HepG2 (cell line): ENCODE data around the gene ATP9A. TPM values are rescaled to one million over a fixed set of nuclear protein-coding genes. Genes with fewer than 3 reads are reported as not detected.

Experiments
- BHLHE40 ChIP-seq: IDR thresholded peaks from 2 replicates; pipeline ENCODE4 v1.6.1; 2011; ENCODE audit warnings: low read length, improper control_type of control experiment
- CAMTA2 ChIP-seq: sonication (generic); formaldehyde crosslinking; IDR thresholded peaks from 2 replicates; pipeline ENCODE4 v1.4.0; 2020; ENCODE audit warnings: mild to moderate bottlenecking, missing genetic modification reagents, borderline replicate concordance
- DPF2 ChIP-seq: sonication (generic); formaldehyde crosslinking; IDR thresholded peaks from 2 replicates; pipeline ENCODE4 v1.4.0; 2020; ENCODE audit warnings: mild to moderate bottlenecking, low read depth, missing genetic modification reagents, borderline replicate concordance
- HCFC1 ChIP-seq: fragments of 150-350 bp; IDR thresholded peaks from 2 replicates; pipeline ENCODE4 v1.6.1; 2014; ENCODE audit warnings: low read depth, low read length
- HNRNPK ChIP-seq: fragments of 200-400 bp; formaldehyde crosslinking; IDR thresholded peaks from 2 replicates; pipeline ENCODE4 v1.6.1; 2018; ENCODE audit warnings: low read length, low read depth, moderate library complexity, mild to moderate bottlenecking; ENCODE audit not compliant: poor library complexity, severe bottlenecking
- NFE2 ChIP-seq: sonication (generic); formaldehyde crosslinking; IDR thresholded peaks from 2 replicates; pipeline ENCODE4 v1.4.0; 2020; ENCODE audit warnings: missing genetic modification reagents
- PAWR ChIP-seq: sonication (generic); formaldehyde crosslinking; IDR thresholded peaks from 2 replicates; pipeline ENCODE4 v1.4.0; 2020; ENCODE audit warnings: missing genetic modification reagents, mild to moderate bottlenecking, borderline replicate concordance
- POGZ ChIP-seq: sonication (generic); formaldehyde crosslinking; IDR thresholded peaks from 2 replicates; pipeline ENCODE4 v1.4.0; 2020; ENCODE audit warnings: mild to moderate bottlenecking, missing genetic modification reagents
- SALL1 ChIP-seq: sonication (generic); formaldehyde crosslinking; IDR thresholded peaks from 2 replicates; pipeline ENCODE4 v1.8.0; 2022; ENCODE audit warnings: mild to moderate bottlenecking, missing genetic modification reagents
- THAP11 ChIP-seq: IDR thresholded peaks from 2 replicates; pipeline ENCODE4 v1.6.1; 2016; ENCODE audit warnings: missing biosample characterization, missing genetic modification reagents
- ZFY ChIP-seq: sonication (generic); formaldehyde crosslinking; IDR thresholded peaks from 2 replicates; pipeline ENCODE4 v1.4.0; 2020; ENCODE audit warnings: missing genetic modification reagents
- ZNF143 ChIP-seq: sonication (generic); formaldehyde crosslinking; IDR thresholded peaks from 2 replicates; pipeline ENCODE4 v1.4.0; 2020; ENCODE audit warnings: missing genetic modification reagents
- ZNF350 ChIP-seq: sonication (generic); formaldehyde crosslinking; IDR thresholded peaks from 2 replicates; pipeline ENCODE4 v1.4.0; 2020; ENCODE audit warnings: mild to moderate bottlenecking, low read depth, missing genetic modification reagents, borderline replicate concordance
- ZNF501 ChIP-seq: sonication (generic); formaldehyde crosslinking; IDR thresholded peaks from 2 replicates; pipeline ENCODE4 v1.5.1; 2020; ENCODE audit warnings: mild to moderate bottlenecking, moderate library complexity, missing genetic modification reagents
- ZNF629 ChIP-seq: sonication (generic); formaldehyde crosslinking; conservative IDR thresholded peaks from 2 replicates; pipeline ENCODE4 v1.5.0; 2020; ENCODE audit warnings: missing genetic modification reagents
- ZNF709 ChIP-seq: sonication (generic); formaldehyde crosslinking; IDR thresholded peaks from 2 replicates; pipeline ENCODE4 v1.5.0; 2020; ENCODE audit warnings: mild to moderate bottlenecking, missing genetic modification reagents
- ZNF777 ChIP-seq: sonication (generic); formaldehyde crosslinking; IDR thresholded peaks from 2 replicates; pipeline ENCODE4 v1.4.0; 2020; ENCODE audit warnings: missing genetic modification reagents
- ZNF790 ChIP-seq: sonication (generic); formaldehyde crosslinking; IDR thresholded peaks from 2 replicates; pipeline ENCODE4 v1.8.0; 2022; ENCODE audit warnings: missing genetic modification reagents, mild to moderate bottlenecking, borderline replicate concordance
- ZZZ3 ChIP-seq: sonication (generic); formaldehyde crosslinking; IDR thresholded peaks from 2 replicates; pipeline ENCODE4 v1.4.0; 2020; ENCODE audit warnings: missing genetic modification reagents, mild to moderate bottlenecking, borderline replicate concordance
- polyA plus RNA-seq, 8 experiments: library from polyadenylated mRNA; depleted of rRNA in 3 of 8; stranded (reverse) in 7 of 8; unstranded in 1 of 8; fragments of >200 nt; fragmentation: Illumina TruSeq in 4 of 8; extraction: Trizol in 4 of 8; gene quantifications; 2 replicates each; pipeline versions ENCODE4 v1.2.1 to v1.2.3, GENCODE V29; 2011 to 2016; ENCODE audit warnings: low read depth in 4 of 8, missing spikeins in 1 of 8, mixed read lengths in 1 of 8; ENCODE audit not compliant: insufficient read depth in 1 of 8
- total RNA-seq, 5 experiments: library from RNA; depleted of rRNA; stranded (reverse); fragments of >200 nt; fragmentation: Illumina TruSeq; extraction: Trizol; gene quantifications; 2 replicates each; pipeline ENCODE4 v1.2.3, GENCODE V29; 2016; ENCODE audit warnings: low read depth in 1 of 5
- TF ChIP-seq, protein P1 (sequence below): sonication (generic); formaldehyde crosslinking; IDR thresholded peaks from 2 replicates; pipeline ENCODE4 v1.5.0; 2020; ENCODE audit warnings: mild to moderate bottlenecking, missing genetic modification reagents, borderline replicate concordance
- TF ChIP-seq, protein P2 (sequence below): sonication (generic); formaldehyde crosslinking; IDR thresholded peaks from 2 replicates; pipeline ENCODE4 v1.5.0; 2020; ENCODE audit warnings: missing genetic modification reagents
- TF ChIP-seq, protein P3 (sequence below): IDR thresholded peaks from 2 replicates; pipeline ENCODE4 v1.6.1; 2016; ENCODE audit warnings: control low read depth
- TF ChIP-seq, protein P4 (sequence below): IDR thresholded peaks from 2 replicates; pipeline ENCODE4 v1.6.1; 2012; ENCODE audit warnings: inconsistent platforms
- TF ChIP-seq, protein P5 (sequence below): sonication (generic); formaldehyde crosslinking; IDR thresholded peaks from 2 replicates; pipeline ENCODE4 v1.8.1; 2023; ENCODE audit warnings: mild to moderate bottlenecking, missing genetic modification reagents

Gene ATP9A
- total and polyA plus RNA-seq, 2 of the 13 experiments (the other 11 are each of a cell fraction or from before 2014, with no cell fraction given): 11.8 to 18.5 TPM

DNA sequence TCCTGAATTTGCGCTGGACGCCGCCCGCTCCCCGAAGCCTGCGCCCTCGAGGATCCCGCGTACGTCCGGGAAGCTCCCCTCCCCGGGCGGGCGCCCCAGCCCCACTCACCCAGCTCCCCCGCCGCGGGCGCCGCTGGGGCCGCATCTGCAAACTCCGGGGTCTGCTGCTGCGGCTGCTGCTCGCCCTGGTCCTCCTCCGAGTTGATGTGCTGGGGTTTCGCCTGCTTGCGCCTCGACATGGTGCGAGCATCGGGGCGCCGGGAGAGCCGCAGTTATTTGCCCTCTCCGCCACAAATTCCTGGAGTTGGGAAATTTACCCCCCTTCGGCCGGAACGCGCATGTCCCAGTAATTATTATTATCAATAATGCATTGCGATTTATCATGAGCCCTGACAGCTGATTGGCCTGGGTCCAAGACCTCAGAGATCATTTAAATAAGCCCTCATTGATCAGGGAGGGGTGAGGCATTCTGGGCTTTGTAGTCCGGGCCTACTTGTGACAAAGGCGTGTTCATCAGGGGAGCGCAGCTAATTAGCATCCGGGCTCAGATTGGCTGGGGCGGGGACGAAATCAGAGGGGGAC, 34.1 kb upstream of the ATP9A start, which contains the start of gene SALL4 (continued):
- TF ChIP-seq, protein P1, sequence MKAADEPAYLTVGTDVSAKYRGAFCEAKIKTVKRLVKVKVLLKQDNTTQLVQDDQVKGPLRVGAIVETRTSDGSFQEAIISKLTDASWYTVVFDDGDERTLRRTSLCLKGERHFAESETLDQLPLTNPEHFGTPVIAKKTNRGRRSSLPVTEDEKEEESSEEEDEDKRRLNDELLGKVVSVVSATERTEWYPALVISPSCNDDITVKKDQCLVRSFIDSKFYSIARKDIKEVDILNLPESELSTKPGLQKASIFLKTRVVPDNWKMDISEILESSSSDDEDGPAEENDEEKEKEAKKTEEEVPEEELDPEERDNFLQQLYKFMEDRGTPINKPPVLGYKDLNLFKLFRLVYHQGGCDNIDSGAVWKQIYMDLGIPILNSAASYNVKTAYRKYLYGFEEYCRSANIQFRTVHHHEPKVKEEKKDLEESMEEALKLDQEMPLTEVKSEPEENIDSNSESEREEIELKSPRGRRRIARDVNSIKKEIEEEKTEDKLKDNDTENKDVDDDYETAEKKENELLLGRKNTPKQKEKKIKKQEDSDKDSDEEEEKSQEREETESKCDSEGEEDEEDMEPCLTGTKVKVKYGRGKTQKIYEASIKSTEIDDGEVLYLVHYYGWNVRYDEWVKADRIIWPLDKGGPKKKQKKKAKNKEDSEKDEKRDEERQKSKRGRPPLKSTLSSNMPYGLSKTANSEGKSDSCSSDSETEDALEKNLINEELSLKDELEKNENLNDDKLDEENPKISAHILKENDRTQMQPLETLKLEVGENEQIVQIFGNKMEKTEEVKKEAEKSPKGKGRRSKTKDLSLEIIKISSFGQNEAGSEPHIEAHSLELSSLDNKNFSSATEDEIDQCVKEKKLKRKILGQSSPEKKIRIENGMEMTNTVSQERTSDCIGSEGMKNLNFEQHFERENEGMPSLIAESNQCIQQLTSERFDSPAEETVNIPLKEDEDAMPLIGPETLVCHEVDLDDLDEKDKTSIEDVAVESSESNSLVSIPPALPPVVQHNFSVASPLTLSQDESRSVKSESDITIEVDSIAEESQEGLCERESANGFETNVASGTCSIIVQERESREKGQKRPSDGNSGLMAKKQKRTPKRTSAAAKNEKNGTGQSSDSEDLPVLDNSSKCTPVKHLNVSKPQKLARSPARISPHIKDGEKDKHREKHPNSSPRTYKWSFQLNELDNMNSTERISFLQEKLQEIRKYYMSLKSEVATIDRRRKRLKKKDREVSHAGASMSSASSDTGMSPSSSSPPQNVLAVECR (CRISPR knock-in tag): peak; percentile 23; the same call in 1 of the 2 replicates
- TF ChIP-seq ZNF350 (CRISPR knock-in tag): 0 out of 2 replicates have a peak, but pooled peaks have one; percentile 18
- TF ChIP-seq HCFC1: peak; percentile 23; the same call in 1 of the 2 replicates
- TF ChIP-seq PAWR (CRISPR knock-in tag): no peak
- TF ChIP-seq, protein P2, sequence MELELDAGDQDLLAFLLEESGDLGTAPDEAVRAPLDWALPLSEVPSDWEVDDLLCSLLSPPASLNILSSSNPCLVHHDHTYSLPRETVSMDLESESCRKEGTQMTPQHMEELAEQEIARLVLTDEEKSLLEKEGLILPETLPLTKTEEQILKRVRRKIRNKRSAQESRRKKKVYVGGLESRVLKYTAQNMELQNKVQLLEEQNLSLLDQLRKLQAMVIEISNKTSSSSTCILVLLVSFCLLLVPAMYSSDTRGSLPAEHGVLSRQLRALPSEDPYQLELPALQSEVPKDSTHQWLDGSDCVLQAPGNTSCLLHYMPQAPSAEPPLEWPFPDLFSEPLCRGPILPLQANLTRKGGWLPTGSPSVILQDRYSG (CRISPR knock-in tag): no peak
- TF ChIP-seq BHLHE40: no peak
- no peak for TF ChIP-seq HNRNPK
- TF ChIP-seq, protein P3, sequence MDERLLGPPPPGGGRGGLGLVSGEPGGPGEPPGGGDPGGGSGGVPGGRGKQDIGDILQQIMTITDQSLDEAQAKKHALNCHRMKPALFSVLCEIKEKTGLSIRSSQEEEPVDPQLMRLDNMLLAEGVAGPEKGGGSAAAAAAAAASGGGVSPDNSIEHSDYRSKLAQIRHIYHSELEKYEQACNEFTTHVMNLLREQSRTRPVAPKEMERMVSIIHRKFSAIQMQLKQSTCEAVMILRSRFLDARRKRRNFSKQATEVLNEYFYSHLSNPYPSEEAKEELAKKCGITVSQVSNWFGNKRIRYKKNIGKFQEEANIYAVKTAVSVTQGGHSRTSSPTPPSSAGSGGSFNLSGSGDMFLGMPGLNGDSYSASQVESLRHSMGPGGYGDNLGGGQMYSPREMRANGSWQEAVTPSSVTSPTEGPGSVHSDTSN (CRISPR knock-in tag): peak; percentile 67
- no peak for TF ChIP-seq ZNF709 (CRISPR knock-in tag)
- TF ChIP-seq, protein P4, sequence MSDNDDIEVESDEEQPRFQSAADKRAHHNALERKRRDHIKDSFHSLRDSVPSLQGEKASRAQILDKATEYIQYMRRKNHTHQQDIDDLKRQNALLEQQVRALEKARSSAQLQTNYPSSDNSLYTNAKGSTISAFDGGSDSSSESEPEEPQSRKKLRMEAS: 0 out of 2 replicates have a peak, but pooled peaks have one; percentile 33
- TF ChIP-seq, protein P5, sequence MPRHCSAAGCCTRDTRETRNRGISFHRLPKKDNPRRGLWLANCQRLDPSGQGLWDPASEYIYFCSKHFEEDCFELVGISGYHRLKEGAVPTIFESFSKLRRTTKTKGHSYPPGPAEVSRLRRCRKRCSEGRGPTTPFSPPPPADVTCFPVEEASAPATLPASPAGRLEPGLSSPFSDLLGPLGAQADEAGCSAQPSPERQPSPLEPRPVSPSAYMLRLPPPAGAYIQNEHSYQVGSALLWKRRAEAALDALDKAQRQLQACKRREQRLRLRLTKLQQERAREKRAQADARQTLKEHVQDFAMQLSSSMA (CRISPR knock-in tag): no peak
- TF ChIP-seq ZNF790: no peak
- peak; percentile 44; the same call in 1 of the 2 replicates for TF ChIP-seq ZNF501
- no peak for TF ChIP-seq ZZZ3 (CRISPR knock-in tag)
- TF ChIP-seq DPF2 (CRISPR knock-in tag): no peak
- TF ChIP-seq ZFY (CRISPR knock-in tag): peak; percentile 44; the same call in 1 of the 2 replicates
- peak; percentile 77 for TF ChIP-seq ZNF143 (CRISPR knock-in tag)
- TF ChIP-seq THAP11 (CRISPR knock-in tag): peak; percentile 94
- TF ChIP-seq SALL1 (CRISPR knock-in tag): peak; percentile 29
- TF ChIP-seq ZNF777 (CRISPR knock-in tag): peak; percentile 90
- no peak for TF ChIP-seq NFE2 (CRISPR knock-in tag)
- no peak for TF ChIP-seq CAMTA2
- TF ChIP-seq ZNF629: no peak
- 0 out of 2 replicates have a peak, but pooled peaks have one; percentile 22 for TF ChIP-seq POGZ
